Right renal cortex interstitium (tissue), 3 donors: ENCODE results near the gene GNG12. TPM values are rescaled to one million over a fixed set of nuclear protein-coding genes. Genes with fewer than 3 reads are reported as not detected.

Experiments
- DNase-seq, 3 donors: peaks; one replicate each; pipeline ENCODE4 v3.0.0-alpha.2; 2013; ENCODE audit warnings: low read depth in 3 of 3, low spot score in 2 of 3
- polyA plus RNA-seq, 3 donors: library from polyadenylated mRNA; unstranded; fragments of 120-200 nt; gene quantifications; one replicate each; pipeline ENCODE4 v1.2.1, GENCODE V29; 2013; ENCODE audit not compliant: insufficient read length in 3 of 3

The GNG12 gene
- polyA plus RNA-seq, 3 donors, result 103 to 112 (median 110) TPM

DNA sequence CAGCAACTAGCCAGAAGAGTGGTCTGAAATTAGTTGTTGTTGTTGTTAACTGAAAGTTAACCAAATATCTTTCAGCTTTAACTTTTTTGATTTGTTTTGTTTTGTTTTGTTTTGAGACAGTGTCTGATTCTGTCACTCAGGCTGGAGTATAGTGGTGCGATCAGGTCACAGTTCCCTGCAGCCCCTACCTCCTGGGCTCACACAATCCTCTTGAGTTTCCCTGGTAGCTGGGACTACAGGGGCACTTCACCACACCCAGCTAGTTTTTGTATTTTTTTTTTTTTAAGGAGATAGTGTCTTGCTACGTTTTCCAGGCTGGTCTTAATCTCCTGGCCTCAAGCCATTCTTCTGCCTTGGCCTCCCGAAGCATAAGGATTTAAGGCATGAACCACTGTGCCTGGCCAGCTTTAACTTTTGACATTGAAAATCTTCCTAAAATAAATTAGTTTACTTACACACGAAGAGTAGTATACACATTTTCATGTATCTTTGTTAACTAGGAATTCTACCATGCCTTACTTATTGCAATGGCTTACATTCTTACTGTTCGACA lies 45.0 kb downstream of the GNG12 start:
- DNase-seq, result no peak

- no peak for DNase-seq
Measured at GRCh38 chr1:67787746-67788145, 45.5 kb downstream of the GNG12 start.

DNA sequence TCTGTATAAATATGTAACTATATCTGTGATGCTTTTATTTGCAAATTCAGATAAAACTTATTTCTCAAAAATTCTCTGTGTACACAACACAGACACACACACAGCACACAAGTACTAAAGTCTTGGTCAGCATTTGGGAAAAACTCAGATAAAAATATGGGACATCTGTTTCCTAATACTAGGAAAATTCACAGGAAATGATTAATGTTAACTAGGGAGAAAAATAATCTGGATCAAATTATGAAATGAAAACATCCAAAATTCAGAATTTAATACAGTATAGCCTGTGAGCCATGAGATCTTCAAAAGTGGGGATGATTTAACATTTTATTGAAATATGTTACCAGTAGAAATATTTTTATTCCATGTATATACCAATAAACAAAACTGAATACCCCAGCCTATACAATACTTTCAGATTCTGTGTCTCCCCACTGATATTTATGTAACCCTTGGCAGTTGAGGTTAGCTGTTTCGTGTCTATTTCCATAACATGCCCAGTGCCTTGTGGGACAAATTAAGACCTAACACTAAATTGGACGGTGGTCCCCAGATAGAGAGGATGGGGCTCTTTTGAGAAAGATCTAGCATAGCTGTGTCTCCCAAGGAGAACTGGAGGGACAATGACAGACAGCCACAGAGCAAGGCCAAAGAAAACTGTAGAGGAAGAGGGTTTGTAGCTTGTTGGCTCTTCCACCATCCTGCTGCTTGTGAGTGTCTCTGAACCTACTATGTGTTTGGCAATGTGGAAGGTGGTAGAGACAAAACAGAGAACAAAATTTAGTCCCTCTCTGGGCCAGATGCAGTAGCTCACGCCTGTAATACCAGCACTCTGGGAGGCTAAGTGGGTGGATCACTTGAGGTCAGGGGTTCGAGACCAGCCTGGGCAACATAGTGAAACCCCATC lies 47.2 kb downstream of the GNG12 start:
- DNase-seq, result no peak

- no peak for DNase-seq
Measured at GRCh38 chr1:67784545-67785186, 48.6 kb downstream of the GNG12 start.

DNA sequence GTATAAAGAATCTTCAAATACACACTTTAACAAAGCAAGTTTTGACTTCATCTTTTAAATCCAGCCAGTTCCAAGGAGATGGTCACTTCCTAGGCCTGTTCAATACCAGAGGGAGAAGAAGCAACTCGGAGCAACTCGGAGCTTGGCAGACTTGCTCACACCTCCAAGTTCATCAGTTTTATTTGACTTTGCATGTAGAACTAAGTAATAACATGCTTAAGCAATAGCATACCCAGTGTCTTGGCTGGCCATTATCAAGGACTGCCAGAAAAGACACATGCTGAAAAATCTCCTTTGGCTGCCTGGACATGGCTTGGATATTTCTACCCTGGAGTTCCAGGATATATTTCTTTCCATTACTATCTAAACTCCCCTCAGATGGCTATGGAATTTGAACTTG lies 52.6 kb downstream of the GNG12 start:
- no peak for DNase-seq

DNA sequence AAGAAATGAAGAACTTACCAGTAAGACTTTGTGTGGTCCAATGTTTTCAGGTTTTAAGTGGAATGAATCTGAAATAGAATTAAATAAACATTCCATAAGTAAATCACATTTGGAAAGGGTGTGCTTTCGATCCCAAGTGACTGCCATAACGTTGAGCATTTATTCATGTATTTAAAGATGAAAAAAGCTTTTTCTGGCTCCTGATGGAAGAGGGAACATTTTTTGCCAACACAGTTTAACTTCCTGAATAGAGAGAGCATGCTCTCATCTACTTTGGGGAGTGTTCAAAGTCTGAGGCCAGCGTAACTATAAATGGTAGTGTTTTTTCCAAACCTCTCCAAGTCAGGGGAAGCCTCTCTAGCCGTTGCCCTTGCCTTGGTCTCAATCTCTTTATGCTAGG lies 55.8 kb downstream of the GNG12 start:
- DNase-seq, result no peak

GRCh38 chr1:67777016-67777415 lies 56.3 kb downstream of the GNG12 start:
- no peak for DNase-seq

GRCh38 chr1:67773462-67773861 lies 59.8 kb downstream of the GNG12 start:
- DNase-seq, result no peak

DNA sequence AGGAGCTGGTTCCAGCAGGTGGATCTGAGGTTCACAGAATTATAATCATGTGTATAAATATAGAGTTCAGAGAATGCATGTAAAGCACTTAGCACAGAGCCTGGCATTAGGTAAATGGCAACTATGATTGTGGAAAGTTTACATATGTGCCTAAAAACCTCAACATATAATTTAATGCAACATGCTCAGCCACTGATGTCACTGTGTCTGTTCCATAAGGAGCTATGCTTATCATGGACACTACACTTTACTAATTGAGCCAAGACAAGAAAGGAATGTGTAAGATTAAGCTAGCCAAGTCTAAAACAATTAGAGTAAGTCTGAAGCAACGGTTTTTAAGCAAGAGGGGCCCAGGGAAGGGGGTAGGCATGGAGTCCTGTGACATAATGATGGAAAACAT lies 61.5 kb downstream of the GNG12 start:
- no peak for DNase-seq

DNA sequence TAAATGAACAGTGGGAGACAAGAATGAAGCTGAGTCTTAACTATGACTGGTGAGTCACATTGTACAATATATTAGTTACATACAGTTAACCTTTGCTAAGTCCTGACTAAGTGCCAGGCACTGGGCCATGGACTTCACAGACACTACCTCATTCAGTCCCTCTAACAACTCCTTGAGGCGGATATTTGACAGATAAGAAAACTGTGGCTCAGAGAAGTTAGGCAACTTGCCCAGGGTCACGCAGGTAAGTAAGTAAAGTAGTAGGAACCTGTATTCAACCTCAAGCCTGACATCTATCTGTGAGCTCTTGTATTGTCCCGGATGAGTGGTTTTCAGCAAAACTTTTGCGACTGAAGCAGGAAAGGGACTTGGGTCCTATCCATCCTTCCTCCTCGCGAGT lies 62.1 kb downstream of the GNG12 start:
- no peak for DNase-seq

GRCh38 chr1:67769633-67770256 lies 63.5 kb downstream of the GNG12 start:
- no peak for DNase-seq

GRCh38 chr1:67768480-67768879 lies 64.8 kb downstream of the GNG12 start:
- no peak for DNase-seq

DNA sequence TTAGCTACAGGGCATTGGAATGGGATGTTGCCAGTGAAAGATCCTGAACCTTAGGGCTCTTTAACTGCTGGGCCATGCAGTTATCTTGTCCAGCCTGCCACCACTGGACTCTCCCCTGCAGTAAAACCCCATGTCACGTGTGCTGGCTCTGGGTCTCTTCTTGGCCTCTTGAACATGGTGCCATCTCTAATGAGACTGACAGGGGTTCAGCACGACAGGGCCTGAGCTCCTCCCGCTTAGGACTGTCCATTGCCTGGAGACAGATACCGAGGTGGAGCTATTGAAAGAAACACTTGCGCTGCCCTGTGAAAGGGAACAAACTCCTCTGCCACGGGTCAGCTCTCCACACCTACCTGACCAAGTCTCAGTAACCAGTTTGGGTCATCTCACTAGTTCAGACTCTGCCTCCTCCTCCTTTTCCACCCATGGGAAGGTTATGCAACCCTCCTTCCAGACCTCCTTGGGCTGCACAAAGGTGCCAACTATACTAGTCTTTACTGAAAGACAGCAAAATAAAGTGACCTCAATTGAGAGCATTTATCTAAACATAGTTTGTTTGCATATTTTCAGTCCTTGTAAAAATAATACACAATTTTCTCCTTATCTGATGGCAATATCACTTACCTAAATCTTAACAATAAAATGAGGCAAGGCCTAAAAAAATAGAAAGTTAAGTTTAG lies 66.0 kb downstream of the GNG12 start:
- DNase-seq, result no peak

- DNase-seq, result no peak
Measured at GRCh38 chr1:67766141-67766978, 66.9 kb downstream of the GNG12 start.

DNA sequence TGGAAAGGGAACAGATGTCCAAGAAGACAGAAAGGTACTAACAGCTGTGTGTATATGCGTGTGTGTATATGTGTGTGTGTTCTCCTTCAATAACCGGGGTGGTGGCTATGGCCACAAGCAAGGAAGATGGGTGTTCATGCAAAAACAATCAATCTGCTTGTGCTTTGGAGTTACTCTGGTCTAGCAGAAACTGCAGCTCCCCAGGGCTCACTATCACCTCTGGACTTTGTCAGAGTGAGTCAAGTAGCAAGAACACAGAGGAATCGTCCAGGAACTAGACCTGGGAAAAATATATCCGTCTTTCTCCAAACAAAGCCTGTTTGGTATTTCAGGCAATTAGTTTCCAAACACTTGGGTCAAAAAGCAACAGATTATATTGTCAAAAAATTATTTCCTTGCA lies 68.6 kb downstream of the GNG12 start:
- no peak for DNase-seq

DNA sequence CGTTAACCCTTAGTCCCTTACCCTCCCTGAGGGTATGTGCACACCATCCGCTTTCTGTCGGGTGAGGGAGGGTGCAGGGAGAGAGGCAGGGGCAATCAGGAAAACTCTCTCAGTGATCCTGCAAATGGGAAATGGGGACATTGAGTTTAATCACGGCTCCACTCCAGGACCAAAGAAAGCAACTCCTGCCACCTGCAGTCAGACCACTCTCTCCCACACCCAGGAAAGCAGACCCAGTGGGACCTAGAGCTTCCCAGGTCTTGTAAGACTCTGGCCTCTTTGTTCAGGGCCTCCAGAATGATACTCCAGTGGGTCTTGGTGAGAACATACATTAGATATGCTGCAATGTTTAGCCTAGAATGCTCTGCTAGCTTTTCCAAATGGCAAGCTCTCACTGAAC lies 71.5 kb downstream of the GNG12 start:
- DNase-seq, result no peak

- no peak for DNase-seq
Measured at GRCh38 chr1:67761091-67761490, 72.2 kb downstream of the GNG12 start.

DNA sequence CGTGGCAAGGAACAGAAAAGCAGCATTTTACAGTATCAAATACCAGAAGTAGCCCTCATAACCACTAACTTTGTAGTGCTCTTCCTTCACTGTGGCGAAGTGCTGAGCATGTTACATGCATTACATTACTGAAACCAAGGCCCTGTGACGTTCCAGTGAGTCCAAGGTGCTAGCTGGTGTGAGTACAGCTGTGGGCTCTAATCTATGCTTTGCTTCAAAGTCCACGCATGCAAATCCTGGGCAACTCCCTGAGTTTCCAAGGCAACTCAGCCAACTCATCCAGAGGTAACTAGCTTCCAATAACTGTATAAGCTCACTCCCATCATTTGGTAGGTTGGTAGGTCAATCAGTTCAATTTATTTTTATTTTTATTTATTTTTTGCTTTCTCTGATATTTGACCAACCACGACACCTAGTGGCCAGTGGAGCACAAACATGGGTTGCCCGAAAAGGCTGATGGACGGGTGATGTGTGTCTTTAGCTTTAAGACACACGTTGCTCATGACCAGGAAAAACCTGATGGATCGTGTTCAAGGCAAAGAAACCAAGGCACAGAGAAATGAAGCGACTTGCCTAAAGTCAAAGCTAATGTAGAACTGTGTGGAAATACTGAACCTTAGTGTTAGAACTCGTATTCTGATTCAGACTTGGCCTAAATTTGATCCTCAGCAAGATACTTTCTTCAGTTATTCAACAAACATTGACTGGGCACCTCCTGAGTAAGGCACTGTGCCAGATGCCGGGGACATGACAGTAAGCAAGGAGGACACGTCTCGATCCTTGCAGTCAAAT lies 73.0 kb downstream of the GNG12 start:
- DNase-seq, result no peak

GRCh38 chr1:67759692-67760029 lies 73.6 kb downstream of the GNG12 start:
- DNase-seq, result no peak
